Measurements from ENCODE around the gene TENT4B.

TENT4B gene

DNA sequence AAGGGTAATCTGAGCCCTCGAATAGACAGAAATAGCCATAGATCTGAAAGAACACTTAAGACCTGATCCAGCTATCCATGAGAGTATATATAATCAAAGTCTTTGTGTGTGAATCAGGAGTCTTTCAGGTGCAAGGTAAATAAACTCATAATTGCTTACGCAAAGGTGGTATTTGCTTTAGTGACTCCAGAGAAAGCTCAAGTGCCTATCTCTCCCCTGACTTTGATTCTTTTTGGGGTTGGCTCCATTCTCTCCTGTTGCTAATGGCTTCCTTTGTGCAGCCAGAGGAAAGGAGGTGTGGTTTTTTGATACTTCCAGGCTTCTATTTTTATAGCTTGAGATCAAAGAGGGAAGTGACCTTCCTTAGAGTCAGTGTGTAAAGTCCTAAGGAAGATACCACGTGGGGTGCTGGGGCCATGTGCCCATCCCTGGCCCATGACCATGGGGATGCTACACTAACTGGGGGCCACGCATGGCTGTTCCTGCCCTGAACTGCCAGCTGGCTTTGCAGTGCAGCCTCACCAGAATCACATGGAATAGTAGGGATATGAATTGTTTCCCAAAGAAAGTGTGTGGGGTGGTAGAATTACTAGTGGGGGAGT, 45.8 kb downstream of the TENT4B start:
- DNase-seq: no peak

DNA sequence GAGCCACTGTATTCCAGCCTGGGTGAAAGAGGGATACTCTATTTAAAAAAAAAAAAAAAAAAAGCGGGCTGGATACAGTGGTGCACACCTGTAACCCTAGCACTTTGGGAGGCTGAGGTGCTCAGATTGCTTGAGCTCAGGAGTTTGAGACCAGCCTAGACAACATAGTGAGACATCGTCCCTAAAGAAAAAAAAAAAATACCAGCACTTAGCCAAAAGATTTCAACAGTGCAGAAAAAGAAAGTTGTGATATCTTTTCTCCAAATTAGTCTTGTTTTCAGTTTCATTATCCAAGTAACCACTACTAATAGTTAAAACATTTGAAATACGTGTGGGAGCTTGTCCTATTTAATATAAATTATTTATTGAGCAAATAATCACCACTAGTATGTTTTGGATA, 48.7 kb downstream of the TENT4B start:
- no peak for DNase-seq

DNA sequence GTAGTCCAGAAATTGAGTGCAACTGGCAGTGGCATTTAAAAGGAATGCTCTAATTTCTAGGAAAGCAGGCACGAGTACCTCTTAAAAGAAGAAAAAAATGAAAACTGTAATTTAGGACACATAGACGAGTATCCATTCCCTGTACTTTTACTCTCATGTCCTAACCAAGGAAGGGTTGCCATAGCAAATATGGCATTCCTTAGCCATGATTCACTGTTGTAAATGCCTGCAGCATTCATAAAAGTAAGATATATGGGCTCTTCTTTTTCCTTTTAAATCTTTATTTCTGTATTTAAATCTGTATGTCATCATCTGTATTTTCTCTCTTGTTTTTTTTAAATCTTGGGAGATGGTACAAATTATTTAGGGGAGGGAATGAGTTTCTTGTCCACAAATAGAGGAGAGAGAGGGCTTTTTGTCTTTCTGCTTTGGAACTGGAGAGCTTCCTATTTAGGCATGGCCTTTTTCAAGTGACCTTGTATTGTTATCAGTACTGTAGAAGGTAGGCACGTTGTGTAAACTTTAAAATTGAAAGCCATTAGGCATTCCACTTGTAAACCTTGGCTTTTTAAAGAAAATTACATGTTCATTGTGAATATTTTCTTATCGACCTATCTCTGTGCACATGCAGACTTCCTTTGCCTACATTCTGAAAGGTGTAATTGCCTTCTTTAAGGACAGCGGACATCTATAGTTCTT, 50.0 kb downstream of the TENT4B start:
- no peak for DNase-seq

DNA sequence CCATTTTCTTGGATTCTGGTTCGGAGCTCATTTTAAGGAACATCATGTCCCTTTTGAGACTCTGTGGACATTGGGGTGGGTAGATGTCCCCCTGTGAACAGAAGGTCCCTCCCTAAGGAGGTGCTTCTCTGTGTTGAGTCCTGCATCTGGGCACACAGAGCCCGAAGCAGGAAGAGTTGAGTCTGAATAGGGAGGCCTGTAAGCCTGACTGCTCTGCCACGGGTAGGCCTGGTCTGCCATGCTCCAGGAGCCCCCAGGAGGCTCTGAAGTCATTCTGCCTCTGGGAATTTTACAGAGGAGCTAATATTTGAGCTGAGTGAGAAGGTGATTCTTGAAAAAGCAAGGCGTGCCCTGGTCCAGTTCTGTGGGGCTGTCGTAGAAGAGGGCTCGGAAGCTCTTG, 50.6 kb downstream of the TENT4B start:
- no peak for DNase-seq

DNA sequence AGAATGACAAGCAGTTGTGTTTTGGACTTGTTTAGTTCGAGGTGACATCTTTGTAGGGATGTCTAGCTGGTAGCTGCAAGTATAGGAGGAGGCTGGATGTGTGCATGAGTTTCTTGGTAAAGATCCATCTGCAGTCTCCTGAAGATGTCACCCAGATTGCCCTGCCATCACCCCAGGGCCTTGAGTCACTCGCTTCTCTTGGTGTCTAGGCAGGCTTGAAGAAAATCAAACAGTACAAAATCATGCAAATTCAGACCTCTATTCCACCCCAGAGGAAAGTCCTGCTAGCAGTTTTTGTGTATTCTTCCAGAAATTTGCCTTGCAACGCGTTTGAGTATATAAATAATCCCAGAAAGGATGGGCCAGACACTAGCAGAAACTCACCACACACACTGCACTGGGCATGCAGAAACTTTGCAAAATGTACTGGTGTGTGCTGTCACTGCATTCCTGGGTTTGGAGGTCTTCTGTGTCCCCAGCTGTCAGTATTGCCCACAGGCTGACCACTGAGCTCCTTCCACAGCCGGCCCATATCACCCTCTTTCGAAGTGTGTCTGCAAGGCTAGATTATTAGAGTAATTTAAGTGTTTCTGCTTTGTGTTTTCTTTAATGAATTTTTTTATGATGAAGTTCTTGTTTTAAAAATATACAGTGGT, 51.5 kb downstream of the TENT4B start:
- no peak for DNase-seq

DNA sequence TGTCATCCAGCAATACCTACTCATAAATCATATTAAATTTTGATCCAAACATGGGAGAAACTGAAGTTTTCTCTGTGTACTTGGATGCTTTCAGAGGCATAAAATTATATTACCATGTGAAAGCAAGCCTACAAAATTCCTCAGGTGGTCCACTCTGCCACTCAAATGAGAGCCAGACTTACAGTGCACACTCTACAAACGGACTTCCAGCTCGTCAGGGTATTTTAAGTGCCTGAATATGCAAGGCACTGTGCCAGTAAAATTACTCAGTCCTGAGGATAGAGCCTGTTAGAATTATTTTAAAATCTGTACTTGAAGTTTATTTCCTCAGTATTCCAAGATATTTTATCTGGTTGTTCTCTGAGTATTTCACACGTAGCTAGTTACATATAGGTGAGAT, 54.5 kb downstream of the TENT4B start:
- DNase-seq: no peak

DNA sequence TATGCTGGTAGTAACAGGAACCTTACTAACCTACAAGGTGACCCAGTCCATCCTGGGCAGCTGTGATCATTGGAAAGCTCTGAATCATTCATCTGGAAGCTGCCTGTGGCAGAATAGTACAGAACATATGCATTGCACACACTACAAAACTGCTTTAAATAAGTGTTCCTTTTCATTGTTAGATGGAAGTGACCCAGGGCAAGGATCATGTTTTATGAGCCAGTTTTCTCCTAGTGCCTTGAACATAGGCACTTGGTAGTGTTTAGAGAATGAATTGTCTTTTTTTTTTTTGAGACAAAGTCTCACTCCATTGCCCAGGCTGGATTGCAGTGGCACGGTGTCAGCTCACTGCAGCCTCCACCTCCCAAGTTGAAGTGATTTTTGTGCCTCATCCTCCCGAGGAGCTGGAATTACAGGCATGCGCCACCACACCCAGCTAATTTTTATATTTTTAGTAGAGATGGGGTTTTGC, 55.4 kb downstream of the TENT4B start:
- no peak for DNase-seq

DNA sequence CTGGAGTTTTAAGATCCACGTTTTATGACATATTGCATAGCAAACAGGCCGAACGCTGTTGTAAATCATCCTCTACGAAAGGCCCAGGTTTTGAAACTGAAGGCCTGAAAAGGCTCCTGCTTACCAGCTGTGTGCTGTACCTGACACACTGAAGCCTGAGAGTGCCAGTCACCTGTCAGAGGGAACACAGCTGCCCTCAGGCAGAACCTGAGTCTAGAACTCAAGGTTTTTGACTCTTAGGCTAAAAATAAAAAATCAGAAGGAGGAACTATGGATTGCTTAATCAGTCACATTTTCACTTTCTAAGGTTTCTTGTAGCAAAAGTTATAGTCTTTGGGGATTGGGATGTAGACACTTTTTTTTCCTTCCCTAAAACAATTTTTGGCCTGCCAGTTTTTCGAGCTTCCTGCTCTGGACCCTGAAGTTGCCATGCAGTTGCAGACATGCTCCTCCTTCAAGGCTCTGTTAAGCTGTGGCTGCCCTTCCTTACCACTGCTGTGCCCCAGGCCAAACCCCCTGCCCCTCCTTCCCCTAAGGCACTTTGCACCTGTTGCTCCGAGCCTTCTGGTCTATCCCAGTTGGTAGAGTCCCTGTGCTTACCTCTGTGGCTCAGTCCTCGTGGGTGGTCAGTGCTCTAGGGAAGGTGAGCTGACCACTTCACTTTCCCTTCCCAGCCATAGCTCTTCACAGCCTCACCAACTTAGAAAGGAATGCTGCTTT, 56.6 kb downstream of the TENT4B start:
- DNase-seq: no peak

DNA sequence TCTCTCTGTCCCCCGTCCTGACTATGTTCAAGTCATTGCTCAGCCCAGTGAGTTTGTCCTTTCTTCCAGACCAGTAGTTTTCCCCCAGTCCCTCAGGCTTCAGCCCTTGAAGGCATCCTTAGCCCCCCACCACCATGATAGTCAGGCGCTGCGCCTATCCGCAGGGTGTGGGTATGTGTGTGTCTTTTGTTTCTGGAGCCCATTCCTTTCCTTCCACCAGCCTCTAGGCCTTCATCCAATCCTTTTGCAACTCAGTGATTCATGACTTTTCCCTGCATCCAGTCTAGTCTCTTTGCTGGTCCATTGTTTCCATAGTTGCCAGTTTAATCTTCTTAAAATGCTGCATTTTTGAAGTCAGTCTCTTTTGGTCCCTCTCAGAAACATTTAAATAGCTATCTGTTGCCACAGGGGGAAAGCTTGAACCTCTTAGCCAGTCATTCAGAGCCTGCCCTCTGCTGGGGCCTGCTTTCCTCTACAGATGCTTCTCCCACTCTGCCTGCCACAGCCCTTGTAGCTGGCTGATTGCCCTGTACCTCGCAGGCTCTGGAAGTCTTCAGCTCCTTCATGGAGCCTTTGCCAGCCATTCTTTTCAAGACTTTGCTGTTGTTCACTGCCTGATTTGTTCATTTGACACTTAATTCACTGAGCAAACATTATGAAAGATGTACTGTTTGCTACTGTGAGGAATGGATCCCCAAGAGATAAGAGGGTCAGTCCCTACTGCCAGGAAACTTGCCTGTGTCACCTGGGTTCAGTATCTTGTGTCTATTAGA, 57.3 kb downstream of the TENT4B start:
- DNase-seq: peak; percentile 60

DNA sequence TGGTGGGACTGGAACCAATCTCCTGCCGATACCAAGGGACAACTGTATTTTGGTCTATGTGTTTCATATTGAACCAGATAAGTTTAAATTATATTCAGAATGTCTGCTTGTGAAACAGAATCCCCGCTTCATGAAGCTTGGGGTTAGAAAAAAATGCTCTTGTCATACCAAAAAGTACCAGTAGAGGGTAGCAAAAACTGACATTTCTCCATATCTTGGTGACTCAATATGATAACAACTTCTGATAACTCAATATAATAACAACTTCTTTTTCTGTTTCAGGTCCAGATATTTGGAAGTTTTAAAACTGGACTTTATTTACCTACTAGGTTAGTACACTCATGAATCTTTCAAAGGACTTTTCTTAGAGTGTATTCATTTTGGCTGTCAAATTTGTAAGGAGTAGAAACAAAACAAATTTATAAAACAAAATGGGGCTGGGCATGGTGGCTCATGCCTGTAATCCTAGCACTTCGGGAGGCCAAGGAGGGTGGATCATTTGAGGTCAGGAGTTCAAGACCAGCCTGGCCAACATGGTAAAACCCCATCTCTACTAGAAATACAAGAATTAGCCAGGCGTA, 60.9 kb downstream of the TENT4B start:
- DNase-seq: no peak

DNA sequence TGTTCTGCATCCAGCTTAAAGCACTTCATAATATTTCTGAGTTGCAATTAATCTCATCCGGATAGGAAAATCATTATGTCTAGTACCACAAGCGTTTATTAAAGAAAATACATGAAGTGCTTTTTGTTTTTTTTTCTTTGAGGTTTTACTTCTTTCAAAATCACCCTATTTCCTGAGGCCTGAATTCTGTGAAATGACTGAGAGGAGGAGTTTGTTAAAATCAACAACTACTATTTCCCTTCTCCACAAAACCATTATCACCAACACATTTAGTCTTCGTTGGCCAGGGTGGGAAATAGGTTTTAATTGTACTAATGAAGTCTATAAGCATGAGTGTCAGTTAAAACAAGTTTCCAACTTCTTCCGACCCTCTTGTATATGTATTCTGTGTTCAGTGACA, 62.6 kb downstream of the TENT4B start:
- no peak for DNase-seq

DNA sequence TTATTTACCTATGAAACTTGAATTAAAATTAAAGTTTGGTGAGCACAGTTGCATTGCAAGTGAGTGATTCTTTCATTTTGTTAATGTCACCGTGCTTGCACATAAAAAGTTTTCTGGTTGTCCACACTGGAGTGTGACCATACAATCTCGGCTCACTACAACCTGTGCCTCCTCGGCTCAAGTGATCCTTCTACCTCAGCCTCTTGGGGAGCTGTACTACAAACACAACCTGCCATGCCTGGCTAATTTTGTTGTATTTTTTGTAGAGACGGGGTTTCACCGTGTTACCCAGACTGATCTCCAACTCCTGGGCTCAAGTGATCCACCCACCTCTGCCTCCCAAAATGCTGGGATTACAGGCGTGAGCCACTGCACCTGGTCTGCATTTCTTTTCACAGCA, 63.1 kb downstream of the TENT4B start:
- no peak for DNase-seq

DNA sequence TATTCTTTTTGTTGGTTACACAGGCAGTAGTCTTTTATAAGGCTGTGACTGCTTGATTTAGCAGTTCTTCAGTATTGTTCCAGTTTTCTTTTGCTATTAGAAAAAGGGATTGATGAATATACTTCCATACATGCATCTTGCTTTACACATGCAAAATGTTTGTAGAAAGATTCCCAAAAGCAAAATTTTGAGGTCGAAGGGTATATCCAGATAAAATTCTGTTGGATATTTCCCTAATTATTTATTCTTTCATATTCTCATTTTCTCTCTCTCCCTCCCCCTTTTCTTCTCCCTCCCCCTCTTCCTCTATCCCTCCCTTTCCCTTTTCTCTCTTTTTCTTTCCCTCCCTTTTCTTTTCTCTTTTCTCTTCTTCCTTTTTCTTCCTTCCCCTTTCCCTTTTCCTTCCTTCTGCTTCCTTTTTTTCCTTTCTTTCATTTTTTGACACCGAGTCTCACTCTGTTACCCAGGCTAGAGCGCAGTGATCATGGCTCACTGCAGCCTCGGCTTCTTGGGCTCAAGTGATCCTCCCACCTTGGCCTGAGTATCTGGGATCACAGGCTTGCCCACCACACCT, 66.4 kb downstream of the TENT4B start:
- no peak for DNase-seq

DNA sequence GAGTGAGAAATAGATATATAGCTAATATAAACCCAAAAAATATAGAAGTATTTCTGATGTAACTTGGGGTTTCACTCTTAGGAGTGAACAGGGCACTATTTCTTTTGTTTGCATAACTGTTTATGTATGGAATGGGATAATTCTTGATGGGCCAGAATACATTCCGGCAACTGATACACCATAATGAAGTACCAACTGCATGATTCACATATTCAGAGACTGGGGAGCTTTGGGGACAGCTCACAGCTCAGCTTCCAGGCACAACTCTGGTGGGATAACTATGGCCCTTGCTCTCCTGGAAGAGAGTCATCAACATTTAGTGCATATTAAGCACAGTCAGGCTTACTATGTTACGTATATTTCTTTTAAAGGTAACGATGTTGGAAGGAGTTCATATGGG, 71.2 kb downstream of the TENT4B start:
- no peak for DNase-seq

DNA sequence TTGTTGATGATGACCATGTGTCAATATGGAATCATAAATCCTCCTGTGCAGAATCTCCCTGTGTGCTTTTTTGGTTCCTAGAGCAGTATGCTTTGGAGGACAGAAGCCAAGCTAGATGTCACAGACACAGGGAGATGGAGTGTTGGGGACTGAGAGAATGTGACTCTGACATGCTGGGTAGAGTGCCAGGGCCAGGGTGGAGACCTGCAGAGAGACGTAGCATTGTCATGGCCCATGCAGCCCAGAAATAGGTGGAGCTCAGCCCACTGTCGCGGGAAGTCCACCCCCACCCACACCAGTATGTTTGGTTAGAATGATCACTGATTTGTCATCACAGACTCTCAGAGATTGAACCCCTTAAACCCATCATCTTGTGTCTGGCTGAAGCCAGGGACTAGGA, 74.0 kb downstream of the TENT4B start:
- no peak for DNase-seq

DNA sequence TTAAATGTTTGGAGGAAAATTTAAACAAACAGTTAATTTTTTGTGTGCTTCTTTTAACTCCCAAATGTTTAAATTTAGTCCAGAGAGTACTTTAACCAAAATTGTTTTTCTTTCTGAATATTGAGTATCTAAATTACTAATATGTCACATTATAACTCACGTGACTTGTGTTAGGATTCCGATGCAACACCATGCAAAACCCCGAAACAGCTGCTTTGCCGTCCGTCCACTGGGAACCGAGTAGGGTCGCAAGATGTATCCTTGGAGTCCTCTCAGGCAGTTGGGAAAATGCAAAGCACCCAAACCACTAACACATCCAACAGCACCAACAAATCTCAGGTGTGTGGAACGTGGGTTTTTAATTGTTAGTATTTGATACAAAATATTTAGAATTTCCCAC, 74.6 kb downstream of the TENT4B start:
- no peak for DNase-seq

DNA sequence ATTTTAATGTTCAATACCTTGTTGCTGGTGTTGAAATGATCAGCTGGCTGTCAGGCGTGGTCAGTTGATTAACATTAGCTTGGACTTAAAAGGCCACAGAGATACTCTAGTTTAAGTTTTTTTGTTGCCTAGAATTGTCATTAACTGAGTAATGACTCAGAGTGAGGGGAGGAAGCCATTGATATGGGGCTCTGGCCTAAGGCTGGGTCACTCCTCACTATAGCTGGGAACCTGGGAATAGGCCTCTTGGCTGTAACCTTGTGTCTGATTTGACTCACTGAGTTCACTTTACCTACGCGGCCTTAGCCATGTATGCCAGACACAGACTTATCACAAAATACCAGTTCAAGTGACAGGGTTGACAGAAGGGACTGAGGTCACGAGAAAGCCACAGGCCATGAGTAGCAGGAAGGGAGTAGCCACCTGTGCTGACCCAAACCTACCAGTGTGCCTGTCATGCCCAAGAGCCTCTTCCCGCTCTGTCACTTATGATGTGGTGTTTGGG, 75.3 kb downstream of the TENT4B start:
- no peak for DNase-seq

DNA sequence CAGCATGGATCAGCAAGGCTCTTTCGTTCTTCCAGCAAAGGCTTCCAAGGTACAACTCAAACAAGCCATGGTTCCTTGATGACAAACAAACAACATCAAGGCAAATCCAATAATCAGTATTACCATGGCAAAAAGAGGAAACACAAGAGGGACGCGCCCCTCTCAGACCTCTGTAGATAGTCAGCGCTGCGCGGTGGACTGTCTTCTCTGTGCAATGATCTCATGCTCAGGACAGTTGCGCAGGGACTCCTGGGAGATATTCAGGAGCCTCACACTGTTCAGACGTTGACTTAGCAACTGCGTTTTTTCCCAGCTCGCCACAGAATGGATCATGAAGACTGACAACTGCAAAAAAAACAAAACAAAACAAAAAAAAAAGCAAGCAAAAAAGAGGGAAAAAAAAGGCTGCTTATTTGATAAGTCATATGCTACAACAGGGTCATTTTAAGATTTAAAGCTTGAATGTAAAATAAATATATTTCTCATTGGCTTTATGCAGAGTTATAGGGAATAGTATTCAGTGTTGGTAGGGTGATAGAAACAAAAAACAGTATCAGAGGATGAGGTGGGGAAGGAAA, 76.1 kb downstream of the TENT4B start:
- DNase-seq: no peak

DNA sequence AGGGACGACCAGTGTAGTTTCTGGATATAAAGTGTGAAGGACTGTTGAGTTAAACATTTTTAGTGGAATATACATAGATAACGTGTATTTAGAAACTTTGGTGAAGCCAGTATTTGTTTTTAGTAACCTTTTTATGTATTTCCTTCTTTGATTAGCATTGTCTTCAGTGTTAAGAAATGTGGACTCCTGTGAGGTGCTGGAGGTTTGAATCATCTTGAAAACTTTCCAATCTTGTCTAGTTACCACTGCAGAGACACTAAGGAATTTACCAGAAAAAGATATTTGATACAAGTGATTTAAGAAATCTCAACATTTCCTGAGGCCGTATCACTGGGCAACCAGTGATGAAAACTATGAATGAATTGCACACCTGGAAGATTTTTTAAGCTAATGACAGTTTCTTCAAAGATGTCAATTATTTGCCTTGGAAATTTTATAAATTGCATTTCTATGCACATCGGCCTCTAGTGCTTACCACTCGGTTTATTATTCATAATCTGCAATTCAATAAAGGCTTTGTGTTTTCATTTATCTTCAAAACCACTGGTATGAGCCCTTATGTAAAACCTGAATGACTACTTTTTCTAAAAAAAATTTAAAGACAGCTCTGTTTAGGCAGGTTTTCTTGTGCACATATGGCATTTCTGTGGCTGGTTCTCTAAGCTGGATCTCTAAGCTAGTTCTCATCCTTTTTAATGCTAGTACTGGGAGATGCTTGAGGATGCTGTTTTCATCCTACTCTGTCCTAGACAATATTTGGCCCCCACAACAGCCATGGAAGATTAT, 81.9 kb downstream of the TENT4B start:
- no peak for DNase-seq

DNA sequence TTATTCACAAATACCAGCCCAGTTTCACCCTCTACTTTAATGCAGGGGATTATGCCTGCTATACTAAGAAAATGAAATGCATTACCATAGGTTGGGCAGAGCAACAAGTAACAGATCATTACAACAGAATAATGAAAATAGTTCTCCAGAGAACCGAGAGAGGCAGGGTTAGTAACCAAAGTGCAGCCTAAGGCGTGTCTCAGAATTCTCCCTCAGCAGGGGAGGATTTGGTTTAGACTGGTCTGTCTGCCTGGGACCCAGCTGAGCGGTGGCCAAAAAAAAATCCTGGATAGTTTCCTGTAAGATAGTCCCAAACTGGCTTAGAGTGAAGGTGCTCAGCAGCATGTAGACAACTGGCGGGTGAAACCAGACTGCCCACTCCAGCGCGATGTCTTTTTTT, 82.5 kb downstream of the TENT4B start:
- no peak for DNase-seq

DNA sequence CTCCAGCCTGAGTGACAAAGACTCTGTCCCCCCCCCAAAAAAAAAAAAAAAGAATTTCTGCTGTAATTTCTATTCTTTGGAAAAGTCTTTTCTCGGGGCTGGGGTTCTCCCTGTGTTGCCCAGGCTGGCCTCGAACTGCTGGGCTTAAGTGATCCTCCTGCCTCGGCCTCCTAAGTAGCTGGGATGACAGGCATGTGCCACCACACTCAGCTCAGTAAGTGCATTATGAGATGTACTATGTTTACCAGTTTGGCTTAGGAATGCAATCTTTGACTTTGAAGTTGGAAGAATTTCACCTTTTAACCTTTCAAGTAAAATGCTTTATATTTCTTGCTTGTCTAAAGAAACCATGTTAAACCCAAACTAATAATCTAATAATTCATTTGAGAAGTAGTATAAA, 85.2 kb downstream of the TENT4B start:
- no peak for DNase-seq

All from activated CD4-positive, alpha-beta T cell treated with anti-CD3 and anti-CD28 coated beads, Interleukin-2, amount 50 U/mL, for 1 hour (primary cell).